HCT116 (cell line): ENCODE data around the gene PRCC. TPM values are rescaled to one million over a fixed set of nuclear protein-coding genes. Genes with fewer than 3 reads are reported as not detected.

Source experiments
- ATAC-seq: fragments of 200-7000 bp; cut with Tn5 transposase; 2 replicates; pipeline ENCODE4 v1.9.1; 2020; ENCODE audit warnings: mild to moderate bottlenecking, moderate library complexity
- BruUV-seq: library from RNA; stranded (reverse); fragments of 400-500 nt; replicated peaks from 2 replicates; lab custom pipeline; 2021; lab: Mats Ljungman, UMichigan
- CTCF ChIA-PET: fragments of 300-600 bp; sonication (Branson Sonifier 250); formaldehyde crosslinking; loops from one replicate; lab custom pipeline; 2021; ENCODE audit warnings: antibody characterized with exemption; lab: Charles Lee
- POLR2A ChIA-PET: fragments of 300-600, 350-600 bp; sonication (Branson Sonifier 250); formaldehyde crosslinking; loops from one replicate; lab custom pipeline; 2021; ENCODE audit warnings: antibody characterized with exemption; lab: Charles Lee
- RAD21 ChIA-PET, 2 experiments: fragments of 300-600 bp; sonication (Branson Sonifier 250); formaldehyde crosslinking; loops; one replicate each; lab custom pipeline; 2023; ENCODE audit warnings: low total read pairs in 2 of 2; ENCODE audit not compliant: uncharacterized antibody in 2 of 2, unreplicated experiment in 2 of 2, low non-redundant PET in 1 of 2; lab: Charles Lee
- DNase-seq: peaks from one replicate; pipeline ENCODE4 v3.0.0-alpha.2; 2010; ENCODE audit warnings: low read depth, low spot score
- H2AFZ ChIP-seq: fragments of 200-600 bp; shearing (Covaris generic), sonication (generic); 2 replicates; pipeline ENCODE4 v1.6.1; 2017; ENCODE audit warnings: low read depth, mixed run types, mixed read lengths, antibody characterized with exemption, low read length; ENCODE audit not compliant: poor library complexity, severe bottlenecking
- H3K27ac ChIP-seq: 2 replicates; pipeline ENCODE4 v1.5.1; 2012; ENCODE audit warnings: low read depth, low read length
- H3K27me3 ChIP-seq: fragments of 200-600 bp; sonication (generic); 2 replicates; pipeline ENCODE4 v1.6.1; 2016; ENCODE audit warnings: mixed run types, low read length, mixed read lengths; ENCODE audit not compliant: insufficient read depth
- H3K36me3 ChIP-seq, 2 experiments: fragments of 200-500 bp in 1 of 2; fragments of 200-600 bp in 1 of 2; sonication (Bioruptor generic) in 1 of 2; sonication (generic) in 1 of 2; 2 replicates each; pipeline versions ENCODE4 v1.5.1 to v1.6.1; 2014 to 2016; ENCODE audit warnings: low read length in 2 of 2, inconsistent platforms in 1 of 2, mixed read lengths in 1 of 2, mixed run types in 1 of 2; ENCODE audit not compliant: insufficient read depth in 2 of 2, control insufficient read depth in 1 of 2
- H3K4me1 ChIP-seq, 2 experiments: fragments of 200-600 bp in 1 of 2; sonication (generic) in 1 of 2; 2 replicates each; pipeline versions ENCODE4 v1.5.1 to v1.6.1; 2012 to 2017; ENCODE audit warnings: low read length in 2 of 2, inconsistent platforms in 1 of 2, mild to moderate bottlenecking in 1 of 2, mixed read lengths in 1 of 2, mixed run types in 1 of 2, moderate library complexity in 1 of 2; ENCODE audit not compliant: insufficient read depth in 2 of 2, control insufficient read depth in 1 of 2
- H3K4me2 ChIP-seq: fragments of 200-600 bp; sonication (generic); 2 replicates; pipeline ENCODE4 v1.6.1; 2017; ENCODE audit warnings: mixed run types, low read length, mixed read lengths
- H3K4me3 ChIP-seq, 2 experiments: fragments of 200-600 bp in 1 of 2; sonication (generic) in 1 of 2; replicated peaks in 1 of 2; 2 replicates each; pipeline ENCODE4 v1.5.1; 2011 to 2016; ENCODE audit warnings: low read length in 2 of 2, control low read depth in 1 of 2, low read depth in 1 of 2, mild to moderate bottlenecking in 1 of 2, mixed read lengths in 1 of 2, mixed run types in 1 of 2
- H3K79me2 ChIP-seq: fragments of 200-600 bp; sonication (generic); 2 replicates; pipeline ENCODE4 v1.6.1; 2017; ENCODE audit warnings: mild to moderate bottlenecking, mixed run types, low read length, moderate library complexity, mixed read lengths; ENCODE audit not compliant: insufficient read depth
- H3K9ac ChIP-seq: fragments of 200-600 bp; sonication (generic); 2 replicates; pipeline ENCODE4 v1.6.1; 2016; ENCODE audit warnings: low read length, mixed read lengths
- H3K9me2 ChIP-seq: fragments of 200-600 bp; sonication (generic), shearing (Covaris generic); 2 replicates; pipeline ENCODE4 v1.6.1; 2017; ENCODE audit warnings: mixed run types, mild to moderate bottlenecking, moderate library complexity; ENCODE audit not compliant: insufficient read depth
- H3K9me3 ChIP-seq, 2 experiments: fragments of 200-500 bp in 1 of 2; fragments of 200-600 bp in 1 of 2; sonication (Bioruptor generic) in 1 of 2; sonication (generic) in 1 of 2; 2 replicates each; pipeline ENCODE4 v1.6.1; 2014 to 2017; ENCODE audit warnings: low read length in 2 of 2, mixed read lengths in 2 of 2, inconsistent platforms in 1 of 2, low read depth in 1 of 2, mild to moderate bottlenecking in 1 of 2, mixed run types in 1 of 2, moderate library complexity in 1 of 2; ENCODE audit not compliant: control insufficient read depth in 1 of 2, insufficient read depth in 1 of 2
- H4K20me1 ChIP-seq: fragments of 200-600 bp; sonication (generic), shearing (Covaris generic); 2 replicates; pipeline ENCODE4 v1.6.1; 2017; ENCODE audit warnings: mixed run types, mild to moderate bottlenecking, moderate library complexity; ENCODE audit not compliant: insufficient read depth
- CBX3 ChIP-seq: IDR thresholded peaks from 2 replicates; pipeline ENCODE4 v1.6.1; 2012; ENCODE audit warnings: low read depth
- CEBPB ChIP-seq: IDR thresholded peaks from 2 replicates; pipeline ENCODE4 v1.6.1; 2012; ENCODE audit warnings: low read depth
- CTCF ChIP-seq, 3 experiments: fragments of 200-600 bp in 1 of 3; sonication (generic) in 1 of 3; IDR thresholded peaks in 2 of 3; conservative IDR thresholded peaks in 1 of 3; 2 replicates each; pipeline ENCODE4 v1.5.1; 2012 to 2017; ENCODE audit warnings: low read depth in 2 of 3, low read length in 2 of 3, antibody characterized with exemption in 1 of 3, borderline replicate concordance in 1 of 3, control low read depth in 1 of 3, mild to moderate bottlenecking in 1 of 3, mixed read lengths in 1 of 3, mixed run types in 1 of 3, moderate library complexity in 1 of 3; ENCODE audit not compliant: insufficient read depth in 1 of 3
- EGR1 ChIP-seq: IDR thresholded peaks from 2 replicates; pipeline ENCODE4 v1.6.1; 2012; ENCODE audit warnings: low read depth
- ELF1 ChIP-seq: IDR thresholded peaks from 2 replicates; pipeline ENCODE4 v1.6.1; 2012; ENCODE audit warnings: low read depth, borderline replicate concordance
- EZH2phosphoT487 ChIP-seq: fragments of 200-600 bp; IDR thresholded peaks from 2 replicates; pipeline ENCODE4 v1.6.1; 2018; ENCODE audit warnings: antibody characterized with exemption, borderline replicate concordance
- JUND ChIP-seq: IDR thresholded peaks from 2 replicates; pipeline ENCODE4 v1.6.1; 2012
- MAX ChIP-seq: IDR thresholded peaks from 2 replicates; pipeline ENCODE4 v1.6.1; 2012
- POLR2A ChIP-seq: IDR thresholded peaks from 2 replicates; pipeline ENCODE4 v1.7.0; 2011; ENCODE audit warnings: borderline replicate concordance; ENCODE audit not compliant: insufficient read depth, insufficient read length; ENCODE audit errors: extremely low read depth
- RAD21 ChIP-seq: IDR thresholded peaks from 2 replicates; pipeline ENCODE4 v1.6.1; 2012; ENCODE audit warnings: low read depth, mild to moderate bottlenecking
- SIN3A ChIP-seq: IDR thresholded peaks from 2 replicates; pipeline ENCODE4 v1.6.1; 2012; ENCODE audit warnings: low read depth
- SP1 ChIP-seq: IDR thresholded peaks from 2 replicates; pipeline ENCODE4 v1.6.1; 2012; ENCODE audit warnings: low read depth
- SRF ChIP-seq: IDR thresholded peaks from 2 replicates; pipeline ENCODE4 v1.6.1; 2012; ENCODE audit warnings: low read depth
- TCF7L2 ChIP-seq: IDR thresholded peaks from 2 replicates; pipeline ENCODE4 v1.7.0; 2011; ENCODE audit warnings: borderline replicate concordance, inconsistent platforms; ENCODE audit not compliant: insufficient read depth, insufficient read length; ENCODE audit errors: extremely low read depth
- YY1 ChIP-seq: IDR thresholded peaks from 2 replicates; pipeline ENCODE4 v1.6.1; 2011; ENCODE audit warnings: low read length, low read depth, moderate library complexity, mild to moderate bottlenecking; ENCODE audit not compliant: insufficient replicate concordance; ENCODE audit errors: extremely low read depth
- ZFX ChIP-seq: fragments of 450-650 bp; IDR thresholded peaks from 2 replicates; pipeline ENCODE4 v1.6.1; 2017
- ZNF274 ChIP-seq: fragments of 200-500 bp; sonication (Bioruptor generic); IDR thresholded peaks from 2 replicates; pipeline ENCODE4 v1.6.1; 2014; ENCODE audit warnings: mild to moderate bottlenecking, low read depth, low read length, inconsistent platforms
- intact Hi-C: fragments of 100-400 bp; cut with micrococcal nuclease; formaldehyde crosslinking; loops from 2 replicates; pipeline ENCODE4 v1.10.0; 2022
- total RNA-seq: library from RNA; stranded (reverse); gene quantifications from one replicate; pipeline ENCODE4 v1.2.1, GENCODE V29; 2021; ENCODE audit not compliant: unreplicated experiment
- TF ChIP-seq, protein P1 (sequence below): IDR thresholded peaks from 2 replicates; pipeline ENCODE4 v1.6.1; 2011; ENCODE audit warnings: mild to moderate bottlenecking, low read length, moderate library complexity; ENCODE audit not compliant: insufficient replicate concordance; ENCODE audit errors: extremely low read depth
- TF ChIP-seq, protein P2 (sequence below): IDR thresholded peaks from 2 replicates; pipeline ENCODE4 v1.6.1; 2012

PRCC gene
- total RNA-seq, 1 experiment from 2014 or later = 78.1 TPM

GRCh38 chr1:156841295-156841855 is 74.0 kb downstream of the PRCC start:
- Histone ChIP-seq H3K9ac (no peak overlapping the region), H3K4me2 (no peak overlapping the region), H3K27ac (no peak overlapping the region), H3K27me3 (no peaks in the 10 kb centered on the region), H2AFZ (no peak overlapping the region), H3K4me3 (no peak overlapping the region), H3K9me2 (no peaks in the 10 kb centered on the region), H3K36me3 (no peaks in the 10 kb centered on the region), H3K4me1 (no peaks in the 10 kb centered on the region), H4K20me1 (no peaks in the 10 kb centered on the region), H3K9me3 (no peaks in the 10 kb centered on the region), H3K79me2 (no peaks in the 10 kb centered on the region)
- RAD21 ChIA-PET = no interaction called here
- CTCF ChIA-PET = interaction anchor here (1.3 kb wide), 1 partner anchor 86 kb away, joined by 3 read pairs; no protein-coding TSS in a partner anchor
- no peak for ATAC-seq
- DNase-seq = no peak
- POLR2A ChIA-PET = no interaction called here
- TF ChIP-seq SIN3A (no peak), RAD21 (no peak), TCF7L2 (no peak), SP1 (no peak), MAX (no peak), ZNF274 (no peak), POLR2A (no peak), JUND (no peak), ELF1 (no peak), CTCF (IDR thresholded peaks at IDR 0.05 in 2 of 3, conservative IDR thresholded peaks at IDR 0.05 in 1 of 3; ENCODE audit: borderline replicate concordance in 1 of 3, insufficient read depth in 1 of 3, low read depth in 2 of 3, low read length in 2 of 3) (no peak), EGR1 (no peak), SRF (no peak), CBX3 (no peak), EZH2phosphoT487 (no peak), ZFX (no peak), CEBPB (no peak), YY1 (no peak)
- TF ChIP-seq, protein P1, sequence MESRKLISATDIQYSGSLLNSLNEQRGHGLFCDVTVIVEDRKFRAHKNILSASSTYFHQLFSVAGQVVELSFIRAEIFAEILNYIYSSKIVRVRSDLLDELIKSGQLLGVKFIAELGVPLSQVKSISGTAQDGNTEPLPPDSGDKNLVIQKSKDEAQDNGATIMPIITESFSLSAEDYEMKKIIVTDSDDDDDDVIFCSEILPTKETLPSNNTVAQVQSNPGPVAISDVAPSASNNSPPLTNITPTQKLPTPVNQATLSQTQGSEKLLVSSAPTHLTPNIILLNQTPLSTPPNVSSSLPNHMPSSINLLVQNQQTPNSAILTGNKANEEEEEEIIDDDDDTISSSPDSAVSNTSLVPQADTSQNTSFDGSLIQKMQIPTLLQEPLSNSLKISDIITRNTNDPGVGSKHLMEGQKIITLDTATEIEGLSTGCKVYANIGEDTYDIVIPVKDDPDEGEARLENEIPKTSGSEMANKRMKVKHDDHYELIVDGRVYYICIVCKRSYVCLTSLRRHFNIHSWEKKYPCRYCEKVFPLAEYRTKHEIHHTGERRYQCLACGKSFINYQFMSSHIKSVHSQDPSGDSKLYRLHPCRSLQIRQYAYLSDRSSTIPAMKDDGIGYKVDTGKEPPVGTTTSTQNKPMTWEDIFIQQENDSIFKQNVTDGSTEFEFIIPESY = no peak
- TF ChIP-seq, protein P2, sequence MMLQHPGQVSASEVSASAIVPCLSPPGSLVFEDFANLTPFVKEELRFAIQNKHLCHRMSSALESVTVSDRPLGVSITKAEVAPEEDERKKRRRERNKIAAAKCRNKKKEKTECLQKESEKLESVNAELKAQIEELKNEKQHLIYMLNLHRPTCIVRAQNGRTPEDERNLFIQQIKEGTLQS = no peak
- no TSS peak for BruUV-seq
- intact Hi-C loops = no loop called here
